ENCODE data around the gene CSTPP1. TPM values are rescaled to one million over a fixed set of nuclear protein-coding genes. Genes with fewer than 3 reads are reported as not detected.
A peak's percentile ranks its signal among the peaks of the same experiment; 100 is the strongest.

Gene CSTPP1
- total RNA-seq, 3 donors from 2014 or later (not counting 1 experiment from before 2014, with no cell fraction given): 16.2 to 17.8 (median 16.9) TPM

- Histone ChIP-seq H3K36me3 (ENCODE audit: control insufficient read depth, insufficient read depth, low read length) (no peaks in the 10 kb centered on the region), H3K4me3 (ENCODE audit: low read length) (no peak overlapping the region), H3K4me1 (ENCODE audit: control insufficient read depth, insufficient read depth, low read length) (peaks cover 22% of the 10 kb centered on the region), H3K27ac (ENCODE audit: low read length) (no peak overlapping the region), H3K27me3 (ENCODE audit: control insufficient read depth, insufficient read depth, low read length) (peaks cover 34% of the 10 kb centered on the region), H3K9me3 (ENCODE audit: control insufficient read depth, insufficient read depth, low read length) (no peaks in the 10 kb centered on the region)
- H3K27ac Mint-ChIP-seq: no peak overlapping the region
- intact Hi-C loops (cut with micrococcal nuclease): no loop called here
- TF ChIP-seq CTCF (IDR thresholded peaks at IDR 0.05): no peak
- H3K4me3 Mint-ChIP-seq: peak overlapping the region; percentile 69
- DNase-seq (peak in 1 of 2 donors; percentile 48), ATAC-seq (no peak)
- 11% methylated on average over 23 of the region's 24 CpGs for WGBS (ENCODE audit: insufficient coverage)
- no peaks in the 10 kb centered on the region for H3K36me3 Mint-ChIP-seq
- peaks cover 56 to 67% of the 10 kb centered on the region in 2 donors for H3K27me3 Mint-ChIP-seq (ENCODE audit: low read depth in 2 of 2)
- H3K4me1 Mint-ChIP-seq: peaks cover 25 to 26% of the 10 kb centered on the region in 2 donors
- H3K9me3 Mint-ChIP-seq: no peaks in the 10 kb centered on the region
Observed at GRCh38 chr11:46916286-46917108, 20.1 kb upstream of the CSTPP1 start.

GRCh38 chr11:46917109-46917761 is 19.3 kb upstream of the CSTPP1 start:
- ATAC-seq: no peak

GRCh38 chr11:46917762-46918082 is 18.8 kb upstream of the CSTPP1 start:
- Histone ChIP-seq H3K9me3 (ENCODE audit: control insufficient read depth, insufficient read depth, low read length) (no peaks in the 10 kb centered on the region), H3K27me3 (ENCODE audit: control insufficient read depth, insufficient read depth, low read length) (peaks cover 31% of the 10 kb centered on the region), H3K4me1 (ENCODE audit: control insufficient read depth, insufficient read depth, low read length) (peaks cover 22% of the 10 kb centered on the region), H3K27ac (ENCODE audit: low read length) (no peak overlapping the region), H3K36me3 (ENCODE audit: control insufficient read depth, insufficient read depth, low read length) (no peaks in the 10 kb centered on the region), H3K4me3 (ENCODE audit: low read length) (no peak overlapping the region)
- H3K4me1 Mint-ChIP-seq: peaks cover 25 to 26% of the 10 kb centered on the region in 2 donors
- intact Hi-C loops (cut with micrococcal nuclease): no loop called here
- H3K4me3 Mint-ChIP-seq: peak overlapping the region; percentile 69
- WGBS (ENCODE audit: insufficient coverage): 2% methylated on average over 22 of the region's 22 CpGs
- H3K27ac Mint-ChIP-seq: no peak overlapping the region
- ATAC-seq (no peak), DNase-seq (peak in 1 of 2 donors; percentile 13)
- no peaks in the 10 kb centered on the region for H3K9me3 Mint-ChIP-seq
- no peak for TF ChIP-seq CTCF (IDR thresholded peaks at IDR 0.05)
- no peaks in the 10 kb centered on the region for H3K36me3 Mint-ChIP-seq
- peaks cover 51 to 64% of the 10 kb centered on the region in 2 donors for H3K27me3 Mint-ChIP-seq (ENCODE audit: low read depth in 2 of 2)

More at GRCh38 chr11:46917109-46917761, 19.3 kb upstream of the CSTPP1 start:
- H3K36me3 Mint-ChIP-seq: no peaks in the 10 kb centered on the region
- intact Hi-C loops (cut with micrococcal nuclease): no loop called here
- no peak for TF ChIP-seq CTCF (IDR thresholded peaks at IDR 0.05)
- Histone ChIP-seq H3K4me3 (ENCODE audit: low read length) (no peak overlapping the region), H3K4me1 (ENCODE audit: control insufficient read depth, insufficient read depth, low read length) (peaks cover 22% of the 10 kb centered on the region), H3K27me3 (ENCODE audit: control insufficient read depth, insufficient read depth, low read length) (peaks cover 34% of the 10 kb centered on the region), H3K9me3 (ENCODE audit: control insufficient read depth, insufficient read depth, low read length) (no peaks in the 10 kb centered on the region), H3K36me3 (ENCODE audit: control insufficient read depth, insufficient read depth, low read length) (no peaks in the 10 kb centered on the region), H3K27ac (ENCODE audit: low read length) (no peak overlapping the region)
- peaks cover 54 to 67% of the 10 kb centered on the region in 2 donors for H3K27me3 Mint-ChIP-seq (ENCODE audit: low read depth in 2 of 2)
- peak overlapping the region; percentile 69 for H3K4me3 Mint-ChIP-seq
- H3K9me3 Mint-ChIP-seq: no peaks in the 10 kb centered on the region
- H3K27ac Mint-ChIP-seq: no peak overlapping the region
- DNase-seq: peak in 1 of 2 donors; percentile 35
- peaks cover 25 to 26% of the 10 kb centered on the region in 2 donors for H3K4me1 Mint-ChIP-seq
- under 1% methylated on average over 31 of the region's 31 CpGs for WGBS (ENCODE audit: insufficient coverage)
